Measurements from ENCODE around the gene MYO7A.
A peak's percentile ranks its signal among the peaks of the same experiment; 100 is the strongest.

The MYO7A gene

DNA sequence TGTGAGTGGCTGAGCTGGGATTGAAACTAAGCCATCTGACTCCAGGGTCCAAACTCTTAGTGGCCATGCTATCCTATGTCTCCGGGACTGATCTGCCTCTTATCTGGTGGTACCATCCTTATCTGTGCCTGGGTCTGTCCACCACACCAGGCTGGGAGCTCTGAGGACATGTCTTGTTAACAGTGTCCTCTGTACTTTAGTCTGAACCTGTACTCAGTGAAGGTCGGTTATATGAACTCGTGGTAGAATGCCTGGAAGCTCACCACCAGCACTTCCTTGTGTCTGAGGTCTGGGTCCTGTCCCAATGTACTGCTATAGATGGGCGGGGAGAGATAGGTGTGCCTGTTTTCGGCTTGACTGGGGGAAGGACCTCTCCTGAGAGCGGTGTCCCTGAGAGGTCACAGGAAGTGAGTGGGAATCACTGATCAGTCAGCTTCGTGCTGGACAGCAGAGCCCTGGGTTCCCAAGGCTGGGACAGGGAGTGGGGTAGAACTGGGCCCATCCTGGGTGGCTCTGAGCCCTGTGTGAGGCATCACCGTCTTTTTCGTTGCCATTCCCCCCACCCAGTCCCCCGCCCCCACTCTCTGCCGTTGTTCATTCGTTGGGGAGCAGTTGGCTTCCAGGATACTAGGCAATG, 8.9 kb downstream of the MYO7A start:
- H3K4me3 ChIP-seq (ENCODE audit: low read depth in 1 of 5, low read length in 5 of 5): no peak overlapping the region
- H3K9me3 ChIP-seq (ENCODE audit: control insufficient read depth in 5 of 5, low read length in 5 of 5): no peaks in the 10 kb centered on the region
- no peak overlapping the region for H3K9ac ChIP-seq (ENCODE audit: low read length in 5 of 5)
- H3K36me3 ChIP-seq (ENCODE audit: control insufficient read depth in 5 of 5, insufficient read depth in 5 of 5, low read length in 5 of 5): no peaks in the 10 kb centered on the region
- no peak overlapping the region for H3K27ac ChIP-seq (ENCODE audit: low read depth, low read length)
- H3K4me1 ChIP-seq (ENCODE audit: control insufficient read depth in 5 of 5, insufficient read depth in 5 of 5, low read length in 5 of 5): peaks cover 6 to 32% (median 18%) of the 10 kb centered on the region in 5 donors
- H3K27me3 ChIP-seq (ENCODE audit: control insufficient read depth in 5 of 5, insufficient read depth in 4 of 5, low read length in 5 of 5): peaks cover 4 to 9% (median 5%) of the 10 kb centered on the region in 5 donors

DNA sequence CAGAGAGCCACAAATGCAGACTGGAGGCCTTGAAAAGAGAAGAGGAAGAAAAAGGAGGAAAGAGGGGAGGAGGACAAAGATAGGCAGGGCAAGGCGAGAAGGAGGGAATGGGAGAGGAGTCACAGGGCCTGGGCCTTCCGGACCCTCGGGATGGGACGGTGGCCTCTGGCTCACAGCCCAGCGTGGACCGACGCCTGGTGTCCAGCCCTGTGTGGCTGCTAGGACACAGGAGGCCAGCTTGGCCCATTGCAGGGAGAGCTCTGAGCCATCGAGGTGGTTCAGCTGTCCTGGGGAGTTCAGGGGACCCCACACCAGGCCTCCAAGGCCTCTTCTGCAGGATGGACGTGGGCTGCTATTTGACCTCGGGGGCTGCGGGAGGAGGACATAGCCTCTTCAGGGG, 9.4 kb downstream of the MYO7A start:
- Histone ChIP-seq H3K4me3 (ENCODE audit: low read depth in 1 of 5, low read length in 5 of 5) (no peak overlapping the region), H3K27me3 (ENCODE audit: control insufficient read depth in 5 of 5, insufficient read depth in 4 of 5, low read length in 5 of 5) (peaks cover 4 to 9% (median 5%) of the 10 kb centered on the region in 5 donors), H3K36me3 (ENCODE audit: control insufficient read depth in 5 of 5, insufficient read depth in 5 of 5, low read length in 5 of 5) (no peaks in the 10 kb centered on the region), H3K27ac (ENCODE audit: low read depth, low read length) (no peak overlapping the region), H3K4me1 (ENCODE audit: control insufficient read depth in 5 of 5, insufficient read depth in 5 of 5, low read length in 5 of 5) (peaks cover 5 to 29% (median 18%) of the 10 kb centered on the region in 5 donors), H3K9me3 (ENCODE audit: control insufficient read depth in 5 of 5, low read length in 5 of 5) (no peaks in the 10 kb centered on the region), H3K9ac (ENCODE audit: low read length in 5 of 5) (no peak overlapping the region)

DNA sequence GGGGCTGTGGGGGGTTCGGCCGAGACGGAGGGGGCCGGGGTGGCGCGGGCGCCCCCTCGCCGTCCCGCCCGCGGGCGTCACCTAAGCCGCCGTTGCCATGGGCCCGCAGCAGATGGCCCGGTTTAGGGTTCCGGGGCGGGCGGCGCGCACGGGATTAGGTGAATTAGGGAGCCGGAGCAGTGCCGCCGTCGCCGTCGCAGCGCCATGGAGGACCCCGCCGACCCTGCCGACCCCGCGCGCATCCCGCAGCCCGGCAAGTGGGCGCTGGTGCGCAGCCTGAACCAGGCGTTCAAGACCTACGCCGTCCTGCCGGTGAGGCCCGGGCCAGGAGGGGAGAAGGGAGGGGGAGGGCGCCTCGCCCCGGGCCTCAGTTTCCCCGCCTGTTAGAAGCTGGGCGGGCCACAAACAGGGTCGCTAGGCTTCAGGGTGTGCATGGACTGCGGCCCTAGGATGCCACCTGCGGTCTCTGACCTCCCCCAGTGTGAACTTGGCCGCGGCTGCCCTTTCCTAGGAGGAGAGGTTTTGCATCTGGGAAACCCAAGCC, 10.1 kb downstream of the MYO7A start:
- no peaks in the 10 kb centered on the region for H3K36me3 ChIP-seq (ENCODE audit: control insufficient read depth in 5 of 5, insufficient read depth in 5 of 5, low read length in 5 of 5)
- H3K4me1 ChIP-seq (ENCODE audit: control insufficient read depth in 5 of 5, insufficient read depth in 5 of 5, low read length in 5 of 5): peaks cover 5 to 29% (median 18%) of the 10 kb centered on the region in 5 donors
- no peak overlapping the region for H3K9ac ChIP-seq (ENCODE audit: low read length in 5 of 5)

DNA sequence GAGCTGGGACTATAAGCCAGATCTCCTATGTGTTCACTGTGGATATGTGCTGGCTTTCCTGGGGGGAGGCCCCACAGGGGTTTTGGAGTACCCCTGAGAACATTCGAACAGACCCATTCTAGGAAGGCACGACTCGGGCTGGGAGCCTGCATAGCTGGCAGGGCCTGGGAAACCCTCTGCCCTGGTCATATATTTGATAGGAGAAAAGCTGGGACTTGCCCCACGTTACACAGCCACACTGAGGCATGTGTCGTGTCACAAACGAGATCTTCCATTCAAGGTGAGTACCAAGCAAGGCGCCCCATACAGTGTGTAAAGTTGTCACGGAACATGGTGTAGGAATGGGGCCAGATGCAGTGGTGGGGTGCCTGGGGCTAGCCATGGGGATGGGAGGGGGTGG, 11.2 kb downstream of the MYO7A start:
- Histone ChIP-seq H3K9ac (ENCODE audit: low read length in 5 of 5) (no peak overlapping the region), H3K27me3 (ENCODE audit: control insufficient read depth in 5 of 5, insufficient read depth in 4 of 5, low read length in 5 of 5) (peaks cover 4 to 9% (median 5%) of the 10 kb centered on the region in 5 donors), H3K9me3 (ENCODE audit: control insufficient read depth in 5 of 5, low read length in 5 of 5) (no peaks in the 10 kb centered on the region), H3K36me3 (ENCODE audit: control insufficient read depth in 5 of 5, insufficient read depth in 5 of 5, low read length in 5 of 5) (no peaks in the 10 kb centered on the region), H3K4me1 (ENCODE audit: control insufficient read depth in 5 of 5, insufficient read depth in 5 of 5, low read length in 5 of 5) (peaks cover 5 to 29% (median 18%) of the 10 kb centered on the region in 5 donors), H3K4me3 (ENCODE audit: low read depth in 1 of 5, low read length in 5 of 5) (no peak overlapping the region), H3K27ac (ENCODE audit: low read depth, low read length) (no peak overlapping the region)

More for the DNA sequence above, 10.1 kb downstream of the MYO7A start:
- H3K27me3 ChIP-seq (ENCODE audit: control insufficient read depth in 5 of 5, insufficient read depth in 4 of 5, low read length in 5 of 5): peaks cover 4 to 9% (median 5%) of the 10 kb centered on the region in 5 donors
- H3K4me3 ChIP-seq (ENCODE audit: low read depth in 1 of 5, low read length in 5 of 5): no peak overlapping the region
- no peak overlapping the region for H3K27ac ChIP-seq (ENCODE audit: low read depth, low read length)
- H3K9me3 ChIP-seq (ENCODE audit: control insufficient read depth in 5 of 5, low read length in 5 of 5): no peaks in the 10 kb centered on the region

DNA sequence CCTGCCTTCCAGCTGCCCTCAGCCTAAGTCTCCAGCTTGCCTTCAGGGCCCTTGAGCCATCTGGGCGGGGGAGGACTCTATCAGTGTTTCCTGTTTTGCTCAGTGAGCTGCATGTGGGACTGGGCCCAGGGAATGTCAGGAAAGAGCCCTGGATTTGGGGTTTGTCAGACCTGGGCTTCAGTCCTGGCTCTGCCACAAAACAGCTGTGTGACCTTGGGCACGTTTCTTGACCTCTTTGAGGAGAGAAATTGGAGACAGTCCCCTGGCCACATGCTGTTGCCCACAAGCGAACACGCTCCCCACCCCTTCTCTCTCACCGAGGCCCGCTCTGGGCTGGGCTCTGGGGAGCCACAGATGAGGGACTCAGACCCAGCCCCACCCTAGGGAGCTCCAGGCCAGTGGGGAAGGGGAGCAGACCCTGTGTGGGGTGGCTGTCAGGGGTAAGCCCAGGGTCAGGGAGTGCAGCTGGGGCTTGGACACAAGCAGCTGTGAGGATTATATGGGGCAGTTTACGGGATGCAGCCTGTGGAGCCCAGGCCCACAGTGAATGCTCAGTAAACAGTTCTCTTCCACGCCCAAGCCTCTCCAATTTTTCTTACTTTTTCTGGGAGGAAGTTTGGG, 12.3 kb downstream of the MYO7A start:
- Histone ChIP-seq H3K9me3 (ENCODE audit: control insufficient read depth in 5 of 5, low read length in 5 of 5) (no peaks in the 10 kb centered on the region), H3K9ac (ENCODE audit: low read length in 5 of 5) (peak overlapping the region in 2 of 5 donors; percentile 32 to 55), H3K4me3 (ENCODE audit: low read depth in 1 of 5, low read length in 5 of 5) (no peak overlapping the region), H3K36me3 (ENCODE audit: control insufficient read depth in 5 of 5, insufficient read depth in 5 of 5, low read length in 5 of 5) (no peaks in the 10 kb centered on the region), H3K27ac (ENCODE audit: low read depth, low read length) (no peak overlapping the region), H3K4me1 (ENCODE audit: control insufficient read depth in 5 of 5, insufficient read depth in 5 of 5, low read length in 5 of 5) (peaks cover 5 to 29% (median 18%) of the 10 kb centered on the region in 5 donors), H3K27me3 (ENCODE audit: control insufficient read depth in 5 of 5, insufficient read depth in 4 of 5, low read length in 5 of 5) (peaks cover 4 to 9% (median 5%) of the 10 kb centered on the region in 5 donors)

DNA sequence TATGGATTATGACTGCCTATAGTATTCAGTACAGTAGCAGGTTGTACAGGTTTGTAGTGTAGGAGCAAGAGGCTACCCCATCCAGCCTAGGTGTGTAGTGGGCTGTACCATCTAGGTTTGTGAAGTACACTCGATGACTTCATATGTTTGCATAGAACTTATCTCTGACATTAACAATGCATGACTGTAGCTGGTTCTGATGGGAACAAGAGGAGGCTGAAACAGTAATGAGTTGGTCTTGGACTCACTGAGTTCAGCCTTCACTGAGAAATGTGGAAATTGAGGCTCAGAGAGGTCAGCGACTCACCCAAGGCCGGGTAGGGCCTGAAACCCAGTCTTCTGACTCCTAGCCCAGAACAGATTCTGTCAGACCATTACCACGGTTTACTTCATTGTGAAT, 13.0 kb downstream of the MYO7A start:
- H3K4me3 ChIP-seq (ENCODE audit: low read depth in 1 of 5, low read length in 5 of 5): no peak overlapping the region
- H3K27me3 ChIP-seq (ENCODE audit: control insufficient read depth in 5 of 5, insufficient read depth in 4 of 5, low read length in 5 of 5): peaks cover 4 to 9% (median 5%) of the 10 kb centered on the region in 5 donors
- no peak overlapping the region for H3K27ac ChIP-seq (ENCODE audit: low read depth, low read length)
- H3K9me3 ChIP-seq (ENCODE audit: control insufficient read depth in 5 of 5, low read length in 5 of 5): no peaks in the 10 kb centered on the region
- peaks cover 5 to 29% (median 18%) of the 10 kb centered on the region in 5 donors for H3K4me1 ChIP-seq (ENCODE audit: control insufficient read depth in 5 of 5, insufficient read depth in 5 of 5, low read length in 5 of 5)
- H3K36me3 ChIP-seq (ENCODE audit: control insufficient read depth in 5 of 5, insufficient read depth in 5 of 5, low read length in 5 of 5): no peaks in the 10 kb centered on the region
- H3K9ac ChIP-seq (ENCODE audit: low read length in 5 of 5): no peak overlapping the region

DNA sequence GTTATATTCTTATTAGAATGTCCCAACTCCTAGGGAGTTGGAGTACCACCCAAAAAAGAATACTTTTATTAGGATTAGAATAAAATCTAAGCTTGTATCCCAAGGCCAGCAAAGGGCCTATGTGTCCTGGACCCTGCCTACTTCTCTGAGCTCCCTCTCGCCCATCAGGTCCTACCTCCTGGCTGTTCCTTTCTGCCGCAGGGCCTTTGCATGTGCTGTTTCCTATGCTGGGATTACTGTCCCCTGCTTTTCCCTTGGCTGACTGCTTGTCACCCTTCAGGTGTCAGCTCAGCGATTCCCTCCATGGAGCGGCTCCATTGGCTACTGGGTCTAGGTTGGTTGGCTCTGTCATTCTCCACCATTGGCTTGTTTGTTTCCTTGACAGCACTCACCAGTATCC, 13.4 kb downstream of the MYO7A start:
- no peak overlapping the region for H3K9ac ChIP-seq (ENCODE audit: low read length in 5 of 5)
- H3K36me3 ChIP-seq (ENCODE audit: control insufficient read depth in 5 of 5, insufficient read depth in 5 of 5, low read length in 5 of 5): no peaks in the 10 kb centered on the region
- H3K9me3 ChIP-seq (ENCODE audit: control insufficient read depth in 5 of 5, low read length in 5 of 5): no peaks in the 10 kb centered on the region
- H3K27ac ChIP-seq (ENCODE audit: low read depth, low read length): no peak overlapping the region
- no peak overlapping the region for H3K4me3 ChIP-seq (ENCODE audit: low read depth in 1 of 5, low read length in 5 of 5)
- peaks cover 5 to 29% (median 18%) of the 10 kb centered on the region in 5 donors for H3K4me1 ChIP-seq (ENCODE audit: control insufficient read depth in 5 of 5, insufficient read depth in 5 of 5, low read length in 5 of 5)
- H3K27me3 ChIP-seq (ENCODE audit: control insufficient read depth in 5 of 5, insufficient read depth in 4 of 5, low read length in 5 of 5): peaks cover 4 to 9% (median 5%) of the 10 kb centered on the region in 5 donors

DNA sequence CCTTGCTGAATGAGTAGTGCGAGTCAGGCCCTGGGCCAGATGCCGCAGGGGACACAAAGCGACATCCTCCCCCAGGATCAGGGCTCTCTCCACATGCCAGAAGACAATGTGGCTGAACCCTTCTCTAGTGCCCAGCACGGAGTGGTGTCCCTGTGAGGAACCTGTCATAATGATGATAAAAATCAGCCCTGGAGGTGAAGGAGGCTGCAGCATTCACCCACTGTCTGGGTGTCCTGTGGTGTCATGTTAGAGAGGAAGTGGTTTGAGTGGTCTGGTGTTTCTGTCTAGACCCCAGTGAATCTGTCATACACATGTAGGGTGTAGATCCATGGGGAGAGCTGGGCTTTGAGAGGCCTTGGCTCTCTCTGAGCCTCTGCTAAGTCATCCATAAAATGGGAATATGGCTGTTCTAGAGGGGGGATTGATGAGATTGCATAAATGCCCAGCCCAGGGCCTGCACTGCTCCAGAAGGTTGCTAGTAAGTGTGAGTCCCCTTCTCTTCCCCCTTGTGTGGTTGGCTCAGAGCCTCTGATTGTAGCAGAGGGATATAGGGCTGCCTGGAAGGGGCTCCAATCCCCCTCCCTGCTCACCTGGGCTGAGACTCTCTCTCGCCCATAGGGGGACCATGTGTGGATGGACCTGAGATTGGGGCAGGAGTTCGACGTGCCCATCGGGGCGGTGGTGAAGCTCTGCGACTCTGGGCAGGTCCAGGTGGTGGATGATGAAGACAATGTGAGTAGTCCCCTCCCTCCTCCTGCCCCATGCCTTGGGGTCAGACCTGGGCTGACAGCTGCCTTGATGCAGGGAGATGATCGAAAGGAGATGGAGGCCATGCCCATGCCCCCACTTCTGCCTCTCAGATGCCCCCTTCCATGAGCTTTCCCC, 14.3 kb downstream of the MYO7A start:
- Histone ChIP-seq H3K27ac (ENCODE audit: low read depth, low read length) (no peak overlapping the region), H3K4me1 (ENCODE audit: control insufficient read depth in 5 of 5, insufficient read depth in 5 of 5, low read length in 5 of 5) (peaks cover 6 to 32% (median 19%) of the 10 kb centered on the region in 5 donors)

DNA sequence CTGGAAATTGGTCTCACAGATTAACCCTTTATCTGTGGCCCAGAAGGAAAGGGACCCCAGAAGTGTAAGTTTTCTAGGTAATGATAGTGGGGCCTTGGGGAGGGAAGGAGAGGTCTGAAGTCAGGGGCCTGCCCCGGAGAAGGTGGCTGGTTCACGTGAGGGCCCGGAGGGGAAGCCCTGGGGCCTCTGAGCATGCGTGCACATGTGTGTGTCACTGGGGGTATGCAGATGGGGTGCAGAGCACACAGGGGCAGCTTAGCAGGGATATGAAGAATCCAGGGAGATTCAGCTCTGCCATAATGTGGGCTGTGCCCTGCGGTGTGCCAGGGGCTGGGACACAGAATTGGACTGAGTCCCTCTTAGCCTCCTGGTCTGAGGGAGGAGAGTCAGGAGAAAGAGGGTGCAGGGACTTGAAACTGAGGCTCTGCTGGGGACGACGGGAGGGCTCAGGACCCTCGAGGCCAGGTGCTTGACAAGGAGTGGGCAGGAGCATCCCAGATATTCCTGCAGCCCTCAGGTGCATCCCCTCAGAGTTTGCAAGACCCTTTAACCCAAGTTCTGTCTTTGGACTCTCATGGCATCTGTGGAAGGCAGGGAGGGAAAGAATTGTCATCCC, 15.5 kb downstream of the MYO7A start:
- H3K4me1 ChIP-seq (ENCODE audit: control insufficient read depth in 5 of 5, insufficient read depth in 5 of 5, low read length in 5 of 5): peaks cover 6 to 29% (median 22%) of the 10 kb centered on the region in 5 donors
- H3K36me3 ChIP-seq (ENCODE audit: control insufficient read depth in 5 of 5, insufficient read depth in 5 of 5, low read length in 5 of 5): no peaks in the 10 kb centered on the region

More for the DNA sequence above, 14.3 kb downstream of the MYO7A start:
- Histone ChIP-seq H3K27me3 (ENCODE audit: control insufficient read depth in 5 of 5, insufficient read depth in 4 of 5, low read length in 5 of 5) (peaks cover 4 to 8% (median 4%) of the 10 kb centered on the region in 5 donors), H3K4me3 (ENCODE audit: low read depth in 1 of 5, low read length in 5 of 5) (no peak overlapping the region), H3K9ac (ENCODE audit: low read length in 5 of 5) (no peak overlapping the region), H3K9me3 (ENCODE audit: control insufficient read depth in 5 of 5, low read length in 5 of 5) (no peaks in the 10 kb centered on the region), H3K36me3 (ENCODE audit: control insufficient read depth in 5 of 5, insufficient read depth in 5 of 5, low read length in 5 of 5) (no peaks in the 10 kb centered on the region)

More for the DNA sequence above, 15.5 kb downstream of the MYO7A start:
- peaks cover 0 to under 1% (median 0%) of the 10 kb centered on the region in 5 donors for H3K27me3 ChIP-seq (ENCODE audit: control insufficient read depth in 5 of 5, insufficient read depth in 4 of 5, low read length in 5 of 5)
- H3K27ac ChIP-seq (ENCODE audit: low read depth, low read length): no peak overlapping the region
- H3K9ac ChIP-seq (ENCODE audit: low read length in 5 of 5): no peak overlapping the region
- H3K4me3 ChIP-seq (ENCODE audit: low read depth in 1 of 5, low read length in 5 of 5): no peak overlapping the region
- H3K9me3 ChIP-seq (ENCODE audit: control insufficient read depth in 5 of 5, low read length in 5 of 5): no peaks in the 10 kb centered on the region
